DMS153 (cell line): Measurements from ENCODE around the gene RAD51.
"Not testable (repeated sequence)": the region's sequence is repeated elsewhere in the genome, so short reads cannot be mapped to it uniquely, and the experiment has no call there.

Experiments
- DNase-seq: peaks from one replicate; lab custom pipeline; 2025; lab: John Stamatoyannopoulos, UW

RAD51 gene

DNA sequence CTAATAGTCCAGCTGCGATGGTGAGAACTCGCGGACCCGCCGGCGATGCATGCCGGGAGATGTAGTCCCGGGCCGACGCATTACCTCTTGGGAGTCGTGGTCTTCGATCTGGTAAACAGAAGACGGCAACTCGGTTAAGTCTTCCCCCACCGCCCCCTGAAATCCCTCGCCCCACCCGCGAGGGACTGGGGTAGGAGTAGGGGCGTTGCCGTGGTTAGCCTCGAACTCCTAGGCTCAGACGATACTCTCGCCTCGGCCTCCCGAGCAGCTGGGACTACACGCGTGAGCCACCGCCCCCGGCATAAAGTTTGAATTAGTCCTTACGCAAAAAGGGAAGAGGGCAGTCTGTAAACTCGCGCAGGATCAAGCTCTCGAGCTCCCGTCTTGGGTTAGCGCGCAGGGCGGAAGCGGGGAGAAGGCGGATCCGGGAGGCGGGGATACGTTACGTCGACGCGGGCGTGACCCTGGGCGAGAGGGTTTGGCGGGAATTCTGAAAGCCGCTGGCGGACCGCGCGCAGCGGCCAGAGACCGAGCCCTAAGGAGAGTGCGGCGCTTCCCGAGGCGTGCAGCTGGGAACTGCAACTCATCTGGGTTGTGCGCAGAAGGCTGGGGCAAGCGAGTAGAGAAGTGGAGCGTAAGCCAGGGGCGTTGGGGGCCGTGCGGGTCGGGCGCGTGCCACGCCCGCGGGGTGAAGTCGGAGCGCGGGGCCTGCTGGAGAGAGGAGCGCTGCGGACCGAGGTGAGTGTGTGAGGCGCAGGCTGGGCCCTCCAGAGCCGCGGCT is at the start of gene RAD51:
RAD51 (plus strand) TSS at position 487 of the 781 bp plus-strand sequence. CDS start 3,585 bp downstream, outside the sequence.
- DNase-seq, result peak; percentile 58

DNA sequence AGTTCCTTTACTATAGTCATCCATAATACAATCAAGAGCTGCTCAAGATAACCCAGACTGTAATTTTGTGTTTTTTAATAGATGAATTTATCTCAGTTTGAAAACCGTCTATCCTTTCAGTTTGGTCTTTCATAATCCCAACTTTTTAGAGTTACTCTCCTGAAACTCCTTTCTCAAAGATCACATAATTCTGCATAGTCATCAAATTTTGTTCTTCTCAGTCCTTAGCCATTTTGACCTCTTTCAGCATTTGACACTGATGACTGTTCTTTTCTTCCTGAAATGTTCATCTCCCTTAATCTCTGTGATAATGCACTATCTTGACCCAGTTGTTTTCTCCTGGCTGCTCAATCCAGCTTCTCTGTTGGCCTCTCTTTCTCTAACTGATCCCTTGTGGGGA is 47.5 kb upstream of the RAD51 start:
- no peak for DNase-seq

DNA sequence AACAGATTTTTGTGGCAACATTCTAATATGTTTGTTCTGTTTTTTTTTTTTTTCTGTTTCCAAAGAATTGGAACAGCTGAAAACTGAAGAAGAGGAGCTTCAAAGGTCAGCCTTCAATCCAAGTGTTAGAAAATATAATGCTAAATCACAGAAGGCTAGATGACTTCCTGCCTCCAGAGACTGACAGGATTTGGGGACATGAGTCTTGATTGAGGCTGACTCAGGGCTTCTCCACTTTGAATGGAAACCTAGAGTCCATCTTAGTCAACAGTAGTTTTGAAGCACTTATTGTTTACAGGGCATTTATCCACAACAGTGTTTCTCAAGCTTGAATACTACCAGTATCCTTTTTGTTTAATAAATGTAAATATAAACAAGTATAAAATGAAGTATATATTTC is 44.5 kb upstream of the RAD51 start:
- no peak for DNase-seq

DNA sequence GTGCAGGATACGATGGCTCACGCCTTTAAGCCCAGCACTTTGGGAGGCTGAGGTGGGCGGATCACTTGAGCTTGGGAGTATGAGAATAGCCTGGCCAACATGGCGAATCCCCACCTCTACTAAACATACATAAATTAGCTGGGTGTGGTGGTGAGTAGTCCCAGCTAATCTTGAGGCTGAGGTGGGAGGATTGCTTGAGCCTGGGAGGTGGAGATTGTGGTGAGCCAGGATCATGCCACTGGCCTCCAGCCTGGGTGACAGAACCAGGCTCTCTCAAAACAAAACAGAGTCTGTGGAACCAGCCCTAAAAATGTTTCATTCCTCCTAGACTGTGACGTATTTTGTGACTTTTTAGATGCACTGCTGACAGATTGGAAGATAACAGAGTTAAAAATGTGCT is 34.3 kb upstream of the RAD51 start:
- DNase-seq, result no peak

DNA sequence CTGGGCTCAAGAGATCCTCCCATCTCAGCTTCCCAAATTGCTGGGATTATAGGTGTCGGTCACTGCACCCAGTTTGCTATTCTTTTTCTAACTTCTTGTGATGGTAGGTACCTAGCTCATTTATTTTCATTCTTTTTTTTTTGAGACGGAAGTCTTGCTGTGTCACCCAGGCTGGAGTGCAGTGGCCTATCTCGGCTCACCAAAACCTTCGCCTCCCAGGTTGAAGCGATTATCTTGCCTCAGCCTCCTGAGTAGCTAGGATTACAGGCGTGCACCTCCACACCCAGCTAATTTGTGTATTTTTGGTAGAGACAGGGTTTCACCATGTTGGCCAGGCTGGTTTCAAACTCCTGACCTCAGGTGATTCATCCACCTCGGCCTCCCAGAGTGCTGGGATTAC is 30.1 kb upstream of the RAD51 start:
- DNase-seq, result no peak

DNA sequence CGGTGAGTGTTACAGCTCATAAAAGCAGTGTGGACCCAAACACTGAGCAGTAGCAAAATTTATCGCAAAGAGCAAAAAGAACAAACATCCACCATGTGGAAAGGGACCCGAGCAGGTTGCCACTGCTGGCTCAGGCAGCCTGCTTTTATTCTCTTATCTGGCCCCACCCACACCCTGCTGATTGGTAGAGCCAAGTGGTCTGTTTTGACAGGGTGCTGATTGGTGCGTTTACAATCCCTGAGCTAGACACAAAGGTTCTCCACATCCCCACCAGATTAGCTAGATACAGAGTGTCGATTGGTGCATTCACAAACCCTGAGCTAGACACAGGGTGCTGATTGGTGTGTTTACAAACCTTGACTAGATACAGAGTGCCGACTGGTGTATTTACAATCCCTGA is 18.7 kb upstream of the RAD51 start:
- not testable (repeated sequence) for DNase-seq

DNA sequence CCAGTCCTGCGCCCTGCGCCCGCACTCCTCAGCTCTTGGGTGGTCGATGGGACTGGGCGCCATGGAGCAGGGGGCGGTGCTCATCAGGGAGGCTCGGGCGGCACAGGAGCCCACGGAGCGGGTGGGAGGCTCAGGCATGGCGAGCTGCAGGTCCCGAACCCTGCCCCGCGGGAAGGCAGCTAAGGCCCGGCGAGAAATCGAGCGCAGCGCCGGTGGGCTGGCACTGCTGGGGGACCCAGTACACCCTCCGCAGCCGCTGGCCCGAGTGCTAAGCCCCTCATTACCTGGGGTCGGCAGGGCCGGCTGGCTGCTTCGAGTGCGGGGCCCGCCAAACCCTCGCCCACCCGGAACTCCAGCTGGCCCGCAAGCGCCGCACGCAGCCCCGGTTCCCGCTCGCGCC is 18.1 kb upstream of the RAD51 start:
- DNase-seq, result not testable (repeated sequence)

DNA sequence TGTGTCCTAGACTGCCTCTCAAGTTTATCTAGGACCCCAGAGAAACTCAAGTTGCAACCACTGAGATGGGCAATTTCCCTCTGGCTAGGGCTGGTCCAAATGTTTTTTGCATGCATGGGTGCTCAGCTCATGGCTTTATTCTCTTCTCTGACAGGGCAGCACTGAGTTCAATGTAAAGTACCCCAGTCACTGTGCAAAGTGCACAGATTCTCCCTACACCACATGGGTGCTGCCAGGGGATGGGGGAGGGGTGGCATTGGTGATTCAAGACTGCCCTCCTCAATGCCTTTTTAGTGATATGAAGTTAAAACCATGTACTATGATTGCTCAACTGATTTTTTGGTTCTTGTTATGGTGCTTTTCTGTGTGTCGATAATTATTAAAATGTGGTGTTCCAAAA is 14.8 kb upstream of the RAD51 start:
- DNase-seq, result no peak

DNA sequence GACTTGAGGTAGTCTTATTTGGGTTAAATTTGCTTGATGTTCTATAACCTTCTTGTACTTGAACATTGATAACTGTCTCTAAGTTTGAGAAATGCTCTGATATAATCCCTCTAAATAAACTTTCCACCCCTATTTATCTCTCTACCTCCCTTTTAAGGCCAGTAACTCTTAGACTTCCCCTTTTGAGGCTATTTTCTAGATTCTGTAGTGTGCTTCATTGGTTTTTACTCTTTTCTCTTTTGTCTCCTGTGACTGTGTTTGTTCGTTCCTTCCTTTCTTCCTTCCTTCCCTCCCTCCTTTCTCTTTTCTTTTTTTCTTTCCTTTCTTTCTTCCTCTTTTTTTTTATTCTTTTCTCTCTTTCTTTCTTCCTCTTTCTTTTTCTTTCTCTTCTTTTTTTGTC is 14.0 kb upstream of the RAD51 start:
- DNase-seq, result not testable (repeated sequence)

DNA sequence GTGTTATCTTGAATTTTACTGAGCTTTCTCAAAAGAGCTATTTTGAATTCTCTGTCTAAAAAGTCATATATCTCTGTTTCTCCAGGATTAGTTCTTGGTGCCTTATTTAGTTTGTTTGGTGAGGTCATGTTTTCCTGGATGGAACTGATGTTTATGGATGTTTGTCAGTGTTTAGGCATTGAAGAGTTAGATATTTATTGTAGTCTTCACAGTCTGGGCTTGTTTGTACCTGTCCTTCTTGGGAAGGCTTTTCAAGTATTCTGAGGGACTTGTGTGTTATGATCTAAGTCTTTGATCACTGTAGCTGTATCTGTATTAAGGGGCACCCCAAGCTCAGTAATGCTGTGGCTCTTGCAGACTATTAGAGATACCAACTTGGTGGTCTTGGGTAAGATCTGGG is 10.6 kb upstream of the RAD51 start:
- DNase-seq, result no peak

DNA sequence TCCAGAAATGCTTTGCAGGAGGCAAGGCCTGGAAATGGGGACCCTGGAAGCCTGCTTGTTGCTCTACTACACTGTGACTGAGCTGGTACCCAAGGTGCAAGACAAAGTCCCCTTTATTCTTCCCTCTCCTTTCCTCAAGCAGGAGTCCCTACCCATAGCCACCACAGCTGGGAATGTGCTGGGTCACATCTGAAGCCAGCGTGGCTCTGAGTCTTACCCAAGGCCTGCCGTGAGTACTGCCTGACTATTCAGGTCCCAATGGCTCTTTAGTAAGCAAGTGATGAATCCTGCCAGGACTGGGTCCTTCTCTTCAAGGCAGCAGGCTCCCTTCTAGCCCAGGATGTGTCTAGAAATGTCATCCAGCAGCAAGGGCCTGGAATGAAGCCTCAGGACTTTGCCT is 9.6 kb upstream of the RAD51 start:
- no peak for DNase-seq

DNA sequence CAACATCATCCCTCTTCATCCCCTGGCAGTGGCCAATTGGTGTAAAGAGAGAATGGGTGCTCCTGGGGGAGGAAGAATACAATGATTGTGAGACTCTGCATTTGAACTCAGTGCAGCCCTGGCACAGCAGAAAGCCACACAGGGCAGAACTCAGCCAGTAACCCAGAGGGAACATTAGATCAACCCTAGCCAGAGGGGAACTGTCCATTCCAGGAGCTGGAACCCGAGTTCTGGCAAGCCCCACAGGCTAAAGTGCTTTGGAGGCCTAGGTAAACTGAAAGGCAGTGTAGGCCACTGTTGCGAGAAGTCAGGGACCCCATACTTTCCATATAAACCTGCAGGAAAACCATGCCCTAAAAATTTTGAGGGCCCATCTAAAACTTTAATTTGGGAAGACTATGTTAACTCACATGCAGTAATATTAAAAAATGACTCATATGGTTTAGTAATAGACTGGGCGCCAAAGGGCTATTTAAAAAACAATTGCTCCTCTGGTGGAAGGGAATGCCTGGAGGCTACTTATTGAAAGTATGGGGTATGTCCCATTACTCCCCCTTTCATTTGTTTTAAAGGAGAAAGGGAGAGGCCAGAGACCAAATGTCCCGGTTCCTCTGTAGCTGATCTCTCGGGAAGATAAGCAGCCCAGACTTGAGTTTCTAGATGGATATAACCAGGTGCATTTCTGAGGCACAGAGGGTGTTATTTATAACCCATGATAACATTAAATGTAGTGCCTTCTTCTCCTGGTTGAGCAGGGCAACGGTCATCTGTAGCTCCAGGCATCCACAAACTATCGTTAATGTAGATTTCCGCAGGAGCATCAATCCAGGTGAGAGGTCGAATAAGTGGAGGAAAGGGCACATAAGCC is 5.8 kb upstream of the RAD51 start:
- no peak for DNase-seq

DNA sequence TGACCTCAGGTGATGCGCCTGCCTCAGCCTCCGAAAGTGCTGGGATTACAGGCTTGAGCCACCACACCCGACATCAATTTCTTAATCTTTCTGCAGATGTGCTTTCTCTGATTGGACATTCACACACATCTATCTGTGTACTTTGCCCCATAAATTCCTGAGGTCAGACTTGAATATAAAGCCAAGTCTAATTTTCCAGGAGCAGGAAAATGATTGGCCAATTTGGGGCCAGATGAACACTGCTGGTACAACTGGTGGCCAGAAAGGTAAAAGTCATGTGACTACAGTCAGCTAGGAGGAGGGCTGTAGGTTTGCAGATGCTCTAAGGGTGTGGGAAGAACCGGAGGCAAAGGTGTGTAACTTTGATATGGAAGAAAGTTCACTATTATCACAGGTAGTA is 3.2 kb upstream of the RAD51 start:
- no peak for DNase-seq

DNA sequence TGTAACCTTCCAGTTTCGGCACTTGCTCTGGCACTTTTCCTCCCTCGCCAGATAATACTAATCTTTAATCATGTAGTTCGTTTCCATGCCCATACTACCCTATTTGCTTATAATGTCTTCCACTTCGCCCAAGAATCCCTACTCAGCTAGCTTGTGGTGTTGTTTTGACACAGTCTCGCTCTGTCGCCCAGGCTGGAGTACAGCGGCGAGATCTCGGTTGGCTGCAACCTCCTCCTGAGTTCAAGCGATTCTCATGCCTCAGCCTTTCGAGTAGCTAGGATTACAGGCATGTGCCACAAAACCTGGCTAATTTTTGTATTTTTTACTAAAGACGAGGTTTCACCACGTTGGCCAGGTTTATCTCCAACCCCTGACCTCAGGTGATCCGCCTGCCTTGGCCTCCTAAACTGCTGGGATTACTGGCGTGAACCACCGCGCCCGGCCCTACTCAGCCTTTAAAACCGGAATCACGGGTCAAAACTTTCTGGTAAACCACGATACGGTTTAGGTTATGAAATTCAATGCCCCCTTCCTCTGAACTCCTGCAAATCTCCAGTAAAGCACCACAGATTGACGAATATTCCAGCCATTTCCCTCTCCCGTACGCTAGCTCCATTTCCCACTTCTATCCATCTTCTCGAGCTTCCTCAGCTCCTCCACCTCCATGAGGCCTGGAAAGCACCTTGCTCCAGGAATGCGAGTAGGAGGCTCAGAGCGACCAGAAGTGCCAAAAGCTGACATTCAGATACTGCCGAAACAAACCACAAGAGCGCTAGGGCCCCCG is 878 bp upstream of the RAD51 start:
- DNase-seq, result no peak

DNA sequence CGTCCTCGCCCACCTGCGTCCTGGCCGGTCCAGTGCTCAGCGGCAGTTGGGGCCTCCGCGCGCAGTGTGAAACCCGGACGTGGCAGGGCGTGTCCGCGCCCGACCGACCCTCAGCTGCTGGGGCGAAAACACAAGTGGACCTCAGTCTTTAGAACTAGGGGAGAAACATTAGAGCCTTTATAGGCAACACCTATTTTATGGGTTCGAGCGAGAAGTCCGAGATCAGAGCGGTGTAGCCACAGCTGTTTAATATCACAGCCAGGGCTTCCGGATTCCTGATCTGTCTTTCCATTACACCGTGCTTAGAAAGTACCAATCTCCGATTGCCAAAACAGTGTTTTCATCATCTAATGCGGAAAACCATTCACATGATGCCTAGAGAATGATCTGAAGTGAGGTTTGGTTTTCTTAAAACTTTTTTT is 506 bp downstream of the RAD51 start:
- DNase-seq, result no peak

DNA sequence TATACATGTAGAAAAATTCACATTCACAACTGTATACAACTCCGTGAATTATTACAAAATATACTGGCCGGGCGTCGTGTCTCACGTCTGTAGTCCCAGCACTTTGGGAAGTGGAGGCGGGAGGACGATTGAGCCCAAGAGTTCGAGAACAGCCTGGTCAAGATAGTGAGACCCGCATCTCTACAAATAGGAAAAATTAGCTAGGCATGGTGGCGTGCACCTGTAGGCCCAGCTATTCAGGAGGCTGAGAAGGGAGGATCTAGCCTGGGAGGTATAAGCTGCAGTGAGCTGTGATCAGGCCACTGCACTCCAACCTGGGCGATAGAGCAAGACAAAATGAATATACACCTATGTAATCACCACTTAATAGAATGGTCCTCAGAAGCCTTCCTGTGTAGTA is 1.3 kb downstream of the RAD51 start:
- DNase-seq, result no peak

DNA sequence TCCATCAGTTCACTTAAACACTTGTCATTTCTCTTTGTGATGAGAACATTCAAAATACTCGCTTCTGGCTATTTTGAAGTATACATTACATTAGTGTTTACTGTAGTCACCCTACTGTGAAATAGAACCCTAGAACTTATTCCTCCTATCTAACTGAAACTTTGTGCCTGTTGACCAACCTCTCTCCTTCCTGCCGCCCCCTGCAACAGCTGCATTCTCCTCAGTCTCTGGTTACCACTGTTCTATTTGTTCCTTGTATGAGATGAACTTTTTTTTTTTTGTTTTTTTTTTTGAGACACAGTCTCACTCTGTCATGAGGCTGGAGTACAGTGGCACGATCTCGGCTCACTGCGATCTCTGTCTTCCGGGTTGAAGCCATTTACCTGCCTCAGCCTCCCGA is 2.9 kb downstream of the RAD51 start:
- DNase-seq, result no peak

DNA sequence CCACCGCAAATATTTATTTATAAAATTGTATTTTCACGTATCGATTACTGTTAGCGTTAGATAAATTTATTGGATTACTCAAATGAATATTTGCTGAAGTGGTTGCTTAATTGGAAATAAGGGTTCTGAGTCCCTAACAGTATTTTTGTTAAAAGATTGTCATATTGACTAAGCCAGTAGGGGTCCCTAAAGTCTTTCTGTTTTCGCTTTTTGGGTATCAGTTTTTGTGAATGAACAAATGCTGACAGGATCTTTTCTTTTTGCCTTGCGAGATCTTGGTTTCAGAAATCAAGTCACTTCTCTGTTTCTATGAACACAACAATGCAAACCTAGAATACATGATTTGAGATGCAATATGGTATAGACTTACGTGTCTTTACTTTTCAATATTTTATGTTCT is 7.1 kb downstream of the RAD51 start:
- no peak for DNase-seq

DNA sequence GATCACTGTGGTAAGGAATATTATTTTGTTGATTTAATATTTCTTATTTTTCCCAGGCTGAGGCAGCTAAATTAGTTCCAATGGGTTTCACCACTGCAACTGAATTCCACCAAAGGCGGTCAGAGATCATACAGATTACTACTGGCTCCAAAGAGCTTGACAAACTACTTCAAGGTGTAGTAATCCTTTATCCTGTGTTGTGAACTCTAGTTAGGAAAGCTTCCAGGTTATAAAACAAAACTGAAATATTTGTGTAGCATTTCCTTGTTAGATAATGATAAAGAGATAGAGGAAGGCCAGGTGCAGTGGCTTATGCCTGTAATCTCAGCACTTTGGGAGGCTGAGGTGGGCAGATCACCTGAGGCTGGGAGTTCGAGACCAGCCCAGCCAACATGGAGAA is 11.1 kb downstream of the RAD51 start:
- DNase-seq, result no peak

DNA sequence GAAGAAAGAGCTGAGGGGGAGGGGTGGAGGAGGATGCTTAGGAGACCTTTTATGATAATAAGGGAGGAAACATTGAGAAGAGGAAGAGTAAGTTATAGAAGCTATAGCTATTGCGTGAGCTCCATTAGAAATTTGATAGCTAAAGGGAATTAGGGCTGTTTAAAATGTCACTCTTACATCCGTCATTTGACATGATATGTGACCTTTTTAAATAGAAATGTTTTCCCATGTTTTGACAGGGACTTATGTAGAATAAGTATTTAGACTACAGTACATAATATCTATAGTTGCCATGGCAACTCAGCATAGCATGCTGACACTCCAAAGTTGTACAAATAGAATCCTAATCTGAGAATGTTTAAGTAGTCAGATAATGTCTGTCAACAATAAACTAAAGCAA is 19.2 kb downstream of the RAD51 start:
- DNase-seq, result no peak

DNA sequence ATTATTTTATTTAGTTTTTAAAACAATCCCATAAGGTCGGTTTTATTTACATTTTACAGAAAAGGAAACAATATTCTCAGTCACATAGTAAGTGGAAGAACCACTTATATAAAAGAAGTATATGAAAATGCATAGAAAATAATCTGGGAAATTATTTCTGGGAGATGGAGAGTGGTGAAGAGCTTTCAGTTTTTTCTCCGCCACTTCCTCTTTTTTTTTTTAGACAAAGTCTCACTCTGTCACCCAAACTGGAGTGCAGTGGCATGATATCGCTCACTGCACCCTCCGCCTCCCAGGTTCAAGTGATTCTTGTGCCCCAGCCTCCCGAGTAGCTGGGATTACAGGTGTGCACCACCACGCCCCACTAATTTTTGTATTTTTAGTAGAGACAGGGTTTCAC is 21.2 kb downstream of the RAD51 start:
- no peak for DNase-seq

DNA sequence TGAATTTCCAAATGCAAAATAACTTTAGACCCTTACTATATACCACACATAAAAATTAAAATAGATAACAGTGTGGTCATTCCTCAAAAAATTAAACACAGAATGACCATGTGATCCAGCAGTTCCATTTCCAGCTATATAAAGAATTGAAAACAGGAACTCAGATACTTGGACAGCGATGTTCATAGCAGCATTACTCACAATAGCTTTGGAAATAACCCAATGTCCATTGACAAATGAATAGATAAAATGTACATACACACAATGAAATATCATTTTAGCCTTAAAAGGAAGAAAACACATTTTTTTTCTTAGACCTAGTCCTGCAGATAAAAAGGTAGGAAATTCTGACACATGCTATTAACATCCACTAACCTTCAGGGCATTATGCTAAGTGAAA is 26.7 kb downstream of the RAD51 start:
- no peak for DNase-seq

DNA sequence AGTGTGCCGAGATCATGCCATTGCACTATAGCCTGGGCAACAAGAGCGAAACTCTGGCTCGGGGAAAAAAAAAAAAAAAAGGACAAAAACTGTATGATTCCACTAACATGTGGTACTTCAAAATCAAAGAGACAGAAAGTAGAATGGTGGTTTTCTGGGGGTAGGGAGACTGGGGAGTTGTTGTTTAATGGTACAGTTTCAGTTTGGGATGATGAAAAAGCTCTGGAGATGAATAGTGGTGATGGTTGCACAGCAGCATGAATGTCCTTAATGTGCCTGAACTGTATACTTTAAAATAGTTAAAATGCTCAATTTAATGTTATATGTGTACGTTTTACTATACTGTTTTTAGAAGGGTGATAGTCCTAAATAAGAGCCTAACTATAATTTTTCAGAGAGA is 27.4 kb downstream of the RAD51 start:
- no peak for DNase-seq
